ENCODE measurements around the gene AGMO.

GRCh38 chr7:15508258-15508657 lies 53.6 kb downstream of the AGMO start:
- TF ChIP-seq CTCF (IDR thresholded peaks at IDR 0.05) (no peak), POLR2A (IDR thresholded peaks at IDR 0.05) (no peak), EP300 (IDR thresholded peaks at IDR 0.05) (no peak)
